ENCODE data around the gene EN2. TPM values are rescaled to one million over a fixed set of nuclear protein-coding genes. Genes with fewer than 3 reads are reported as not detected.

Gene EN2
- total RNA-seq, 1 experiment from 2014 or later: 0.07 TPM

DNA sequence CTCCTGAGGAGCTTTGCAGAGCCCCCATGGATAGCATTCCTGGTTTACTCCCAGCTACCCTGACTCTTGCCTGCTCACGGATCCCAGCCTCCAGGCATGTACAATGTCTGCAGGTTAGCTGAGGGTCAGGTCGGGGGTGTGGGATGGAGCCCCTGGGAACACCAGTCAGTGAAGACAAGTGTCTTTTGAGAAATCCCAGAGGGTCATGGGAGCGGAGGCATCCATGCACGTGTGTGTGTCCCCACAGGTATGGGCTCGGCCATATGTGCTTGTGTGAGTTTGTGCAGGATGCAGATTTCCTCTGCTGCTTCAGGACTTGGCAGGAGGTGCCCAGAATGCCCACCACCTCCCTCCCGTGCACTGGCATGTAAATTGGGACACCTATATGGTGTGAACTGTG, 28.3 kb upstream of the EN2 start:
- Histone ChIP-seq H4K91ac (ENCODE audit: insufficient read length, low read depth, low read length) (no peak overlapping the region), H3K79me2 (ENCODE audit: insufficient read depth, low read length) (no peaks in the 10 kb centered on the region), H3K14ac (ENCODE audit: insufficient read depth, low read length) (no peak overlapping the region), H2BK12ac (ENCODE audit: insufficient read length, low read depth, low read length) (no peak overlapping the region), H3K9ac (ENCODE audit: extremely low read depth, insufficient read length, low read length) (no peak overlapping the region), H2BK20ac (ENCODE audit: low read depth, low read length, poor library complexity, severe bottlenecking) (no peak overlapping the region), H3K9me3 (ENCODE audit: control insufficient read depth, low read depth, low read length) (no peaks in the 10 kb centered on the region), H2BK15ac (ENCODE audit: low read depth, low read length) (no peak overlapping the region), H3T11ph (ENCODE audit: low read length) (no peak overlapping the region), H3K4me1 (ENCODE audit: insufficient read depth, low read length) (no peaks in the 10 kb centered on the region), H4K8ac (replicated peaks; ENCODE audit: insufficient read length, low read depth, low read length) (no peak overlapping the region), H2AFZ (ENCODE audit: low read length) (no peak overlapping the region), H2BK5ac (ENCODE audit: insufficient read length, low read length) (no peak overlapping the region), H4K5ac (ENCODE audit: insufficient read length, low read depth, low read length) (no peak overlapping the region), H3K79me1 (ENCODE audit: insufficient read depth, low read depth, low read length, poor library complexity, severe bottlenecking) (no peaks in the 10 kb centered on the region), H3K27me3 (ENCODE audit: insufficient read depth, low read length) (no peaks in the 10 kb centered on the region), H2AK5ac (ENCODE audit: insufficient read length, low read length) (no peak overlapping the region), H2BK120ac (ENCODE audit: low read depth, low read length, poor library complexity, severe bottlenecking) (no peak overlapping the region), H3K23ac (ENCODE audit: insufficient read length, low read depth, low read length) (no peak overlapping the region), H3K4ac (ENCODE audit: low read depth, low read length) (no peak overlapping the region), H3K4me2 (ENCODE audit: insufficient read depth, insufficient read length, low read length) (no peak overlapping the region), H3K56ac (ENCODE audit: insufficient read length, low read depth, low read length) (no peak overlapping the region), H3K18ac (ENCODE audit: insufficient read length, low read depth, low read length) (no peak overlapping the region), H3K27ac (ENCODE audit: insufficient read length, low read depth, low read length) (no peak overlapping the region), H3K23me2 (ENCODE audit: insufficient read length, low read depth, low read length, poor library complexity, severe bottlenecking) (no peaks in the 10 kb centered on the region), H4K20me1 (ENCODE audit: control insufficient read depth, insufficient read depth, insufficient read length) (no peaks in the 10 kb centered on the region)
- Mint-ChIP-seq H3K4me1 (peaks cover 0 to 6% of the 10 kb centered on the region in 2 experiments; a peak in 3 of 4 replicates), H3K9me3 (no peaks in the 10 kb centered on the region), H3K27ac (no peak overlapping the region), H3K27me3 (ENCODE audit: low read depth) (peaks cover 92% of the 10 kb centered on the region), H3K36me3 (ENCODE audit: insufficient read depth in 1 of 3, low read depth in 3 of 3) (no peaks in the 10 kb centered on the region; a peak in 1 of 7 replicates), H3K4me3 (no peak overlapping the region)
- no CpG with 5 or more reads among the region's 6 CpGs for WGBS (ENCODE audit: extremely low coverage, insufficient read length, low lambda C conversion rate)
- TF ChIP-seq, protein P1, sequence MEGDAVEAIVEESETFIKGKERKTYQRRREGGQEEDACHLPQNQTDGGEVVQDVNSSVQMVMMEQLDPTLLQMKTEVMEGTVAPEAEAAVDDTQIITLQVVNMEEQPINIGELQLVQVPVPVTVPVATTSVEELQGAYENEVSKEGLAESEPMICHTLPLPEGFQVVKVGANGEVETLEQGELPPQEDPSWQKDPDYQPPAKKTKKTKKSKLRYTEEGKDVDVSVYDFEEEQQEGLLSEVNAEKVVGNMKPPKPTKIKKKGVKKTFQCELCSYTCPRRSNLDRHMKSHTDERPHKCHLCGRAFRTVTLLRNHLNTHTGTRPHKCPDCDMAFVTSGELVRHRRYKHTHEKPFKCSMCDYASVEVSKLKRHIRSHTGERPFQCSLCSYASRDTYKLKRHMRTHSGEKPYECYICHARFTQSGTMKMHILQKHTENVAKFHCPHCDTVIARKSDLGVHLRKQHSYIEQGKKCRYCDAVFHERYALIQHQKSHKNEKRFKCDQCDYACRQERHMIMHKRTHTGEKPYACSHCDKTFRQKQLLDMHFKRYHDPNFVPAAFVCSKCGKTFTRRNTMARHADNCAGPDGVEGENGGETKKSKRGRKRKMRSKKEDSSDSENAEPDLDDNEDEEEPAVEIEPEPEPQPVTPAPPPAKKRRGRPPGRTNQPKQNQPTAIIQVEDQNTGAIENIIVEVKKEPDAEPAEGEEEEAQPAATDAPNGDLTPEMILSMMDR (conservative IDR thresholded peaks at IDR 0.05): no peak
- DNase-seq: no peak
